HepG2 (cell line): ENCODE results near the gene NKAIN4. TPM values are rescaled to one million over a fixed set of nuclear protein-coding genes. Genes with fewer than 3 reads are reported as not detected.
A peak's percentile ranks its signal among the peaks of the same experiment; 100 is the strongest.

ENCODE experiments used
- CBFB ChIP-seq: sonication (generic); formaldehyde crosslinking; IDR thresholded peaks from 2 replicates; pipeline ENCODE4 v1.4.0; 2020; ENCODE audit warnings: missing genetic modification reagents
- MTA3 ChIP-seq: sonication (generic); formaldehyde crosslinking; IDR thresholded peaks from 2 replicates; pipeline ENCODE4 v1.4.0; 2020; ENCODE audit warnings: missing genetic modification reagents
- NFIB ChIP-seq: sonication (generic); formaldehyde crosslinking; IDR thresholded peaks from 2 replicates; pipeline ENCODE4 v1.9.0; 2021; ENCODE audit warnings: missing genetic modification reagents, mild to moderate bottlenecking, borderline replicate concordance
- SRSF4 ChIP-seq: fragments of 200-400 bp; formaldehyde crosslinking; IDR thresholded peaks from one replicate; pipeline ENCODE4 v1.6.1; 2018; ENCODE audit warnings: mild to moderate bottlenecking, low read depth, low read length, moderate library complexity; ENCODE audit not compliant: poor library complexity, severe bottlenecking
- XRCC5 ChIP-seq: fragments of 200-400 bp; formaldehyde crosslinking; optimal IDR thresholded peaks from 2 replicates; pipeline ENCODE3; 2017; ENCODE audit warnings: mild to moderate bottlenecking, low read length
- ZNF282 ChIP-seq: fragments of 450-650 bp; IDR thresholded peaks from 2 replicates; pipeline ENCODE4 v1.6.1; 2018; ENCODE audit not compliant: partially characterized antibody
- ZNF34 ChIP-seq: sonication (generic); formaldehyde crosslinking; IDR thresholded peaks from 2 replicates; pipeline ENCODE4 v1.4.0; 2020; ENCODE audit warnings: mild to moderate bottlenecking, missing genetic modification reagents, borderline replicate concordance
- ZNF382 ChIP-seq: sonication (generic); formaldehyde crosslinking; IDR thresholded peaks from 2 replicates; pipeline ENCODE4 v1.5.0; 2020; ENCODE audit warnings: missing genetic modification reagents, mild to moderate bottlenecking, borderline replicate concordance
- ZNF550 ChIP-seq: sonication (generic); formaldehyde crosslinking; IDR thresholded peaks from 2 replicates; pipeline ENCODE4 v1.4.0; 2020; ENCODE audit warnings: mild to moderate bottlenecking, missing genetic modification reagents, borderline replicate concordance
- polyA plus RNA-seq, 8 experiments: library from polyadenylated mRNA; depleted of rRNA in 3 of 8; stranded (reverse) in 7 of 8; unstranded in 1 of 8; fragments of >200 nt; fragmentation: Illumina TruSeq in 4 of 8; extraction: Trizol in 4 of 8; gene quantifications; 2 replicates each; pipeline versions ENCODE4 v1.2.1 to v1.2.3, GENCODE V29; 2011 to 2016; ENCODE audit warnings: low read depth in 4 of 8, missing spikeins in 1 of 8, mixed read lengths in 1 of 8; ENCODE audit not compliant: insufficient read depth in 1 of 8
- total RNA-seq, 5 experiments: library from RNA; depleted of rRNA; stranded (reverse); fragments of >200 nt; fragmentation: Illumina TruSeq; extraction: Trizol; gene quantifications; 2 replicates each; pipeline ENCODE4 v1.2.3, GENCODE V29; 2016; ENCODE audit warnings: low read depth in 1 of 5
- TF ChIP-seq, protein P1 (sequence below): sonication (generic); formaldehyde crosslinking; IDR thresholded peaks from one replicate; pipeline ENCODE4 v1.5.1; 2020; ENCODE audit warnings: mild to moderate bottlenecking, missing genetic modification reagents; ENCODE audit errors: not compliant biosample characterization
- TF ChIP-seq, protein P2 (sequence below): IDR thresholded peaks from 2 replicates; pipeline ENCODE4 v1.6.1; 2018; ENCODE audit warnings: missing genetic modification reagents, mild to moderate bottlenecking, missing compliant biosample characterization
- TF ChIP-seq, protein P3 (sequence below): sonication (generic); formaldehyde crosslinking; IDR thresholded peaks from 2 replicates; pipeline ENCODE4 v1.5.1; 2020; ENCODE audit warnings: mild to moderate bottlenecking, missing genetic modification reagents, moderate library complexity
- TF ChIP-seq, protein P4 (sequence below): sonication (generic); formaldehyde crosslinking; IDR thresholded peaks from 2 replicates; pipeline ENCODE4 v1.4.0; 2020; ENCODE audit warnings: missing genetic modification reagents, mild to moderate bottlenecking, borderline replicate concordance

NKAIN4 gene
- total and polyA plus RNA-seq, 2 of the 13 experiments (the other 11 are each of a cell fraction or from before 2014, with no cell fraction given) = not detected

DNA sequence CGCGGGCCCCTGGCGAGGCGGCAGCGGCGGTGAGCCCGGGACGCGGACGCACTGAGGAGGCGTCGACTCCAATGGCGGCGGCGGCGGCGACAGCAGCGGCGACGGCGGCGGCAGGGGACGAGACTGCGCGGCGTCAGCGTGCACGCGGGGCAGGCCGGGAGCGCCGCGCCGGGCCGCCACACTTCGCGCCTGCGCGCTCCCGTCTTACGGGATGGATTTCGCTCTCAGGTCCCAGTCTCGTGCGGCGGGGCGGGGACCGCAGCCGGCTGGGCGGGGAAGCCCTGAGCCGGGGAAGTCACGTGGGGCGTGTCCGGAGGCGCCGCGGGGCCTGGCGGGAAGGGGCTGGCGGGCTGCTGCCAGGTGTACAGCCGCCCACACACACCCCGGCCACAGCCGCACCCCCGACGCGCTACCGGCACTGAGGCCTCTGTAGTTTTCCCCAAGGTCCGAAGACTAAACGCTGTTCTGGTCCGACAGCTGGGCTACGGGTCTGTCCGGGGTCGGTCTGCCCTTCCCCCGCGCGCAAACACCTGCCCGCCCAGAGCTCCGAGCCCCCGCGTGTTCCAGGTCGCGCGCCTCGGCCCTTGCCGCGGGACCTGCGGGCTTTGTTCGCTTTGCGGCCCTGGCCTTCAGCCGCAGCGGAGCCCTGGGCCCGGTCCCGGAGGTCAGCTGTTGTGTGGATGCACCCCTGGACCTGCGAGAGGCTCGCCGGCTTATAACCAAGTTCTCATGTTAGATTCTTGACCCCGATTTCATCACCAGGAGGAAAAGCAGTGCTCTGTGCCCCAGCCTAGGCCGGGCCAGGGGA, 38.0 kb downstream of the NKAIN4 start, which contains the start of gene YTHDF1 (continued):
- no peak; the same call in 1 of the 2 replicates for TF ChIP-seq ZNF550 (CRISPR knock-in tag)
- TF ChIP-seq, protein P1, sequence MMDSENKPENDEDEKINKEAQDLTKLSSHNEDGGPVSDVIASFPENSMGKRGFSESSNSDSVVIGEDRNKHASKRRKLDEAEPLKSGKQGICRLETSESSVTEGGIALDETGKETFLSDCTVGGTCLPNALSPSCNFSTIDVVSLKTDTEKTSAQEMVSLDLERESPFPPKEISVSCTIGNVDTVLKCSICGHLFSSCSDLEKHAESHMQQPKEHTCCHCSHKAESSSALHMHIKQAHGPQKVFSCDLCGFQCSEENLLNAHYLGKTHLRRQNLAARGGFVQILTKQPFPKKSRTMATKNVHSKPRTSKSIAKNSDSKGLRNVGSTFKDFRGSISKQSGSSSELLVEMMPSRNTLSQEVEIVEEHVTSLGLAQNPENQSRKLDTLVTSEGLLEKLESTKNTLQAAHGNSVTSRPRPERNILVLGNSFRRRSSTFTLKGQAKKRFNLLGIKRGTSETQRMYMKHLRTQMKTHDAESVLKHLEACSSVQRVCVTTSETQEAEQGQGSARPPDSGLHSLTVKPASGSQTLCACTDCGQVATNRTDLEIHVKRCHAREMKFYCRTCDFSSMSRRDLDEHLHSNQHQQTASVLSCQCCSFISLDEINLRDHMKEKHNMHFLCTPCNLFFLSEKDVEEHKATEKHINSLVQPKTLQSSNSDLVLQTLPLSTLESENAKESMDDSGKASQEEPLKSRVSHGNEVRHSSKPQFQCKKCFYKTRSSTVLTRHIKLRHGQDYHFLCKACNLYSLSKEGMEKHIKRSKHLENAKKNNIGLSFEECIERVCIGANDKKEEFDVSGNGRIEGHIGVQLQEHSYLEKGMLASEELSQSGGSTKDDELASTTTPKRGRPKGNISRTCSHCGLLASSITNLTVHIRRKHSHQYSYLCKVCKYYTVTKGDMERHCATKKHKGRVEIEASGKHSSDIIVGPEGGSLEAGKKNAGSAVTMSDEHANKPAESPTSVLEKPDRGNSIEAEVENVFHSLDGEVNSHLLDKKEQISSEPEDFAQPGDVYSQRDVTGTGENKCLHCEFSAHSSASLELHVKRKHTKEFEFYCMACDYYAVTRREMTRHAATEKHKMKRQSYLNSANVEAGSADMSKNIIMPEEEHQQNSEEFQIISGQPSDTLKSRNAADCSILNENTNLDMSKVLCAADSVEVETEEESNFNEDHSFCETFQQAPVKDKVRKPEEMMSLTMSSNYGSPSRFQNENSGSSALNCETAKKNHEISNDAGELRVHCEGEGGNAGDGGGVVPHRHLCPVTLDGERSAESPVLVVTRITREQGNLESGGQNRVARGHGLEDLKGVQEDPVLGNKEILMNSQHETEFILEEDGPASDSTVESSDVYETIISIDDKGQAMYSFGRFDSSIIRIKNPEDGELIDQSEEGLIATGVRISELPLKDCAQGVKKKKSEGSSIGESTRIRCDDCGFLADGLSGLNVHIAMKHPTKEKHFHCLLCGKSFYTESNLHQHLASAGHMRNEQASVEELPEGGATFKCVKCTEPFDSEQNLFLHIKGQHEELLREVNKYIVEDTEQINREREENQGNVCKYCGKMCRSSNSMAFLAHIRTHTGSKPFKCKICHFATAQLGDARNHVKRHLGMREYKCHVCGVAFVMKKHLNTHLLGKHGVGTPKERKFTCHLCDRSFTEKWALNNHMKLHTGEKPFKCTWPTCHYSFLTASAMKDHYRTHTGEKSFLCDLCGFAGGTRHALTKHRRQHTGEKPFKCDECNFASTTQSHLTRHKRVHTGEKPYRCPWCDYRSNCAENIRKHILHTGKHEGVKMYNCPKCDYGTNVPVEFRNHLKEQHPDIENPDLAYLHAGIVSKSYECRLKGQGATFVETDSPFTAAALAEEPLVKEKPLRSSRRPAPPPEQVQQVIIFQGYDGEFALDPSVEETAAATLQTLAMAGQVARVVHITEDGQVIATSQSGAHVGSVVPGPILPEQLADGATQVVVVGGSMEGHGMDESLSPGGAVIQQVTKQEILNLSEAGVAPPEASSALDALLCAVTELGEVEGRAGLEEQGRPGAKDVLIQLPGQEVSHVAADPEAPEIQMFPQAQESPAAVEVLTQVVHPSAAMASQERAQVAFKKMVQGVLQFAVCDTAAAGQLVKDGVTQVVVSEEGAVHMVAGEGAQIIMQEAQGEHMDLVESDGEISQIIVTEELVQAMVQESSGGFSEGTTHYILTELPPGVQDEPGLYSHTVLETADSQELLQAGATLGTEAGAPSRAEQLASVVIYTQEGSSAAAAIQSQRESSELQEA (CRISPR knock-in tag) = peak; percentile 97
- TF ChIP-seq, protein P2, sequence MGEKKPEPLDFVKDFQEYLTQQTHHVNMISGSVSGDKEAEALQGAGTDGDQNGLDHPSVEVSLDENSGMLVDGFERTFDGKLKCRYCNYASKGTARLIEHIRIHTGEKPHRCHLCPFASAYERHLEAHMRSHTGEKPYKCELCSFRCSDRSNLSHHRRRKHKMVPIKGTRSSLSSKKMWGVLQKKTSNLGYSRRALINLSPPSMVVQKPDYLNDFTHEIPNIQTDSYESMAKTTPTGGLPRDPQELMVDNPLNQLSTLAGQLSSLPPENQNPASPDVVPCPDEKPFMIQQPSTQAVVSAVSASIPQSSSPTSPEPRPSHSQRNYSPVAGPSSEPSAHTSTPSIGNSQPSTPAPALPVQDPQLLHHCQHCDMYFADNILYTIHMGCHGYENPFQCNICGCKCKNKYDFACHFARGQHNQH (CRISPR knock-in tag) = peak; percentile 92
- TF ChIP-seq NFIB (CRISPR knock-in tag) = peak; percentile 92
- TF ChIP-seq CBFB (CRISPR knock-in tag) = peak; percentile 94
- TF ChIP-seq ZNF382 (CRISPR knock-in tag) = no peak
- TF ChIP-seq SRSF4 = no peak
- TF ChIP-seq, protein P3, sequence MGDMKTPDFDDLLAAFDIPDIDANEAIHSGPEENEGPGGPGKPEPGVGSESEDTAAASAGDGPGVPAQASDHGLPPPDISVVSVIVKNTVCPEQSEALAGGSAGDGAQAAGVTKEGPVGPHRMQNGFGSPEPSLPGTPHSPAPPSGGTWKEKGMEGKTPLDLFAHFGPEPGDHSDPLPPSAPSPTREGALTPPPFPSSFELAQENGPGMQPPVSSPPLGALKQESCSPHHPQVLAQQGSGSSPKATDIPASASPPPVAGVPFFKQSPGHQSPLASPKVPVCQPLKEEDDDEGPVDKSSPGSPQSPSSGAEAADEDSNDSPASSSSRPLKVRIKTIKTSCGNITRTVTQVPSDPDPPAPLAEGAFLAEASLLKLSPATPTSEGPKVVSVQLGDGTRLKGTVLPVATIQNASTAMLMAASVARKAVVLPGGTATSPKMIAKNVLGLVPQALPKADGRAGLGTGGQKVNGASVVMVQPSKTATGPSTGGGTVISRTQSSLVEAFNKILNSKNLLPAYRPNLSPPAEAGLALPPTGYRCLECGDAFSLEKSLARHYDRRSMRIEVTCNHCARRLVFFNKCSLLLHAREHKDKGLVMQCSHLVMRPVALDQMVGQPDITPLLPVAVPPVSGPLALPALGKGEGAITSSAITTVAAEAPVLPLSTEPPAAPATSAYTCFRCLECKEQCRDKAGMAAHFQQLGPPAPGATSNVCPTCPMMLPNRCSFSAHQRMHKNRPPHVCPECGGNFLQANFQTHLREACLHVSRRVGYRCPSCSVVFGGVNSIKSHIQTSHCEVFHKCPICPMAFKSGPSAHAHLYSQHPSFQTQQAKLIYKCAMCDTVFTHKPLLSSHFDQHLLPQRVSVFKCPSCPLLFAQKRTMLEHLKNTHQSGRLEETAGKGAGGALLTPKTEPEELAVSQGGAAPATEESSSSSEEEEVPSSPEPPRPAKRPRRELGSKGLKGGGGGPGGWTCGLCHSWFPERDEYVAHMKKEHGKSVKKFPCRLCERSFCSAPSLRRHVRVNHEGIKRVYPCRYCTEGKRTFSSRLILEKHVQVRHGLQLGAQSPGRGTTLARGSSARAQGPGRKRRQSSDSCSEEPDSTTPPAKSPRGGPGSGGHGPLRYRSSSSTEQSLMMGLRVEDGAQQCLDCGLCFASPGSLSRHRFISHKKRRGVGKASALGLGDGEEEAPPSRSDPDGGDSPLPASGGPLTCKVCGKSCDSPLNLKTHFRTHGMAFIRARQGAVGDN (CRISPR knock-in tag) = peak; percentile 96
- TF ChIP-seq, protein P4, sequence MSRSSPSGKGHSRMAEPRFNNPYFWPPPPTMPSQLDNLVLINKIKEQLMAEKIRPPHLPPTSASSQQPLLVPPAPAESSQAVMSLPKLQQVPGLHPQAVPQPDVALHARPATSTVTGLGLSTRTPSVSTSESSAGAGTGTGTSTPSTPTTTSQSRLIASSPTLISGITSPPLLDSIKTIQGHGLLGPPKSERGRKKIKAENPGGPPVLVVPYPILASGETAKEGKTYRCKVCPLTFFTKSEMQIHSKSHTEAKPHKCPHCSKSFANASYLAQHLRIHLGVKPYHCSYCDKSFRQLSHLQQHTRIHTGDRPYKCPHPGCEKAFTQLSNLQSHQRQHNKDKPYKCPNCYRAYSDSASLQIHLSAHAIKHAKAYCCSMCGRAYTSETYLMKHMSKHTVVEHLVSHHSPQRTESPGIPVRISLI (CRISPR knock-in tag) = peak; percentile 76
- no peak for TF ChIP-seq XRCC5
- TF ChIP-seq ZNF282 = no peak
- peak; percentile 98 for TF ChIP-seq ZNF34
- TF ChIP-seq MTA3 = 0 out of 2 replicates have a peak, but pooled peaks have one; percentile 65
